NCI-H748 (cell line): Measurements from ENCODE around the gene CMTM7.
"Not testable (repeated sequence)": the region's sequence is repeated elsewhere in the genome, so short reads cannot be mapped to it uniquely, and the experiment has no call there.

Experiments used
- DNase-seq: peaks from one replicate; lab custom pipeline; 2025; ENCODE audit not compliant: unreplicated experiment; lab: John Stamatoyannopoulos, UW

The CMTM7 gene

DNA sequence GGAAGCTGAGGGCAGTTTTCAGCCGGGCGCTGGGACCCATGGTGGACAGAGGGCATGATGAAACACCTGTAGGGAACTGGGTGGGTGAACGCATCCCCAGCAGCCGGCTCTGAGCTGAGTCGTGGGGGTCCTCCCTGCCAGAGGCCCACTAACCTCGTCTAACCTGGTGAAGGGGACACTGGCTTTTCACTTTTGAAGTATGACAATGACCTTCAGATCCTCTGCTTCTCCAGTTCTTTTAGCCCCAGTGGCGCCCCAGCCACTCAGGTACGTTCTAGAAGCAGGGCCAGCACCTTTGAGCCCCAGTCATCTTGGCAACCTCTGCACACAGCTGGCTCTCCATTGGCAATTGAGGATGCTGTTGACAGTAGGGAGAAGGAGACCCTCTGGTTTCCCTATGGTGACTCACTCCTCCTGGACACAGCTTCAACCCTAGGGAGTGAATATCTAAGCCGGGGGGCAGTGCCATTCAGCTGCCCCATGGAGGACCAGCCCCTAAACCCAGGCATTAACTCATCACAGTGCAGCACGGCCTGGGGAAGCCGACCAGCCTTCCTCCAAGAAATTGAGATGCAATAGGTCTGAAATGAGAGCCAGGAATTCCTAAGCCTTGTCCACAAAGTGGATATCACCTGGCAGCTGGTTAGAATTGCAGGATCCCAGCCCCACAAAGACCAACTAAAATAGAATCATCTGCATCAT, 64.9 kb downstream of the CMTM7 start:
- DNase-seq = no peak

GRCh38 chr3:32457971-32458471, 66.4 kb downstream of the CMTM7 start:
- no peak for DNase-seq

DNA sequence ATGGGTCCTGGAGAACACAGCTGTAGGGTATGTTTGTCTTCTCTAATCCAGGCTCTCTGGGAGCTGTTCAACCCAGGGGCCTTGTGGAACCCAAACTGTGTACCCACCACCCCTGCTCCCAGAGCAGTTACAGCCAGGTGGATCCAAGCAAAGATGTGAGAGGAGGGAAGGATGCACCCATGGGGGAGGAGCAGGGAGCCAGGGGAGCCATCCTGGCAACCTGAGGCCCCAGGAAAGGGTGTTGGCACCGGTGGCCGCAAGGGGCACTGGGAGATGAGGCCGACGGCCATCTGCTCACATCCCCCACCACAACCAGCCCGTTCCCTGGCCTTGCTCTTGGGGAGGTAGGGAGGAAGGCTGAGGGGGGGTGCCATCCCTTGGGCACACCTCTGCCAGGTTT, 67.8 kb downstream of the CMTM7 start:
- no peak for DNase-seq

- peak; percentile 92 for DNase-seq
Observed at GRCh38 chr3:32460031-32460749, 68.5 kb downstream of the CMTM7 start.

DNA sequence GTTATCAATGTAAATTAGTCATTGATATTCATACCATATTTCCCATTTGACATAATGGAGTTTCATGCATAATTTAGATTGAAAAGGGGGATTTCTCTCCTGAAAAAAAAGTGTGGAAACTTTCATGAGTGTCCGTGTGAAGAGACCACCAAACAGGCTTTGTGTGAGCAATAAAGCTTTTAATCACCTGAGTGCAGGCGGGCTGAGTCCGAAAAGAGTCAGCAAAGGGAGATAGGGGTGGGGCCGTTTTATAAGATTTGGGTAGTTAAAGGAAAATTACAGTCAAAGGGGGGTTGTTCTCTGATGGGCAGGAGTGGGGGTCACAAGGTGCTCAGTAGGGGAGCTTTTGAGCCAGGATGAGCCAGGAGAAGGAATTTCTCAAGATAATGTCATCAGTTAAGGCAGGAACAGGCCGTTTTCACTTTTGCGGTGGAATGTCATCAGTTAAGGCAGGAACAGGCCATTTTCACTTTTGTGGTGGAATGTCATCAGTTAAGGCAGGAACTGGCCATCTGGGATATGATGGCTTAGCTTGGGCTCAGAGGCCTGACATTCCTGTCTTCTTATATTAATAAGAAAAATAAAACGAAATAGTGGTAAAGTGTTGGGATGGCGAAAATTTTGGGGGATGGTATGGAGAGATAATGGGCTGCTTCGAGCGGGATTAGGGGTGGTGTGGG, 69.3 kb downstream of the CMTM7 start:
- DNase-seq = not testable (repeated sequence)

GRCh38 chr3:32462191-32462986, 70.7 kb downstream of the CMTM7 start:
- not testable (repeated sequence) for DNase-seq

DNA sequence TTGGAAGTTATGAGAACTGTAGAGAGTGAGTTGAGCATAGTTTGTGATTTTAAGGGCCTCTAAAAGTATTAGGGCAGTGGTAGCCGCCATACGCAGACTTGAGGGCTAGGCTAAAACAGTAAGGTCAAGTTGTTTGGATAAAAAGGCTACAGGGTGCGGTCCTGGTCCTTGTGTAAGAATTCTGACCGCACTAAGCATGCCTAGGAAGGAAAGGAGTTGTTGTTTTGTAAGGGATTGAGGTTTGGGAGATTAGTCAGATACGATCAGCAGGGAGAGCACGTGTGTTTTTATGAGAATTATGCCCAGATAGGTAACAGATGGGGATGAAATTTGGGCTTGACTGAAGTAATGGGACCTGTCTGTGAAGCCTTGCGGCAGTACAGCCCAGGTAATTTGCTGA, 71.8 kb downstream of the CMTM7 start:
- not testable (repeated sequence) for DNase-seq

DNA sequence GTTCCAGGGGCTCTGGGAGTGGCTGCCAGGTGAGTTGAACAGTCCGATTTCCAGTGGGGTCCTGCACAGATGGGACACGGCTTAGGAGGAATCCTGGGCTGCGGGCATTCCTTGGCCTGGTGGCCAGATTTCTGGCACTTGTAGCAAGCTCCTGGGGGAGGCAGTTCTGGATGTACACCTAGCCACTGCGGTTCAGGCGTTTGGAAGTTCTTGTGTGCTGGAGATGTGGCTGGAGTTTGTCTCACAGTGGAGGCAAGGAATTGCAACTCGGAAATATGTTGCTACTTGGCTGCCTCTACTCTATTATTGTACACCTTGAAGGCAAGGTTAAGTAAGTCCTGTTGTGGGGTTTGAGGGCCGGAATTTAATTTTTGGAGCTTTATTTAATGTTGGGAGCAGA, 73.1 kb downstream of the CMTM7 start:
- not testable (repeated sequence) for DNase-seq

DNA sequence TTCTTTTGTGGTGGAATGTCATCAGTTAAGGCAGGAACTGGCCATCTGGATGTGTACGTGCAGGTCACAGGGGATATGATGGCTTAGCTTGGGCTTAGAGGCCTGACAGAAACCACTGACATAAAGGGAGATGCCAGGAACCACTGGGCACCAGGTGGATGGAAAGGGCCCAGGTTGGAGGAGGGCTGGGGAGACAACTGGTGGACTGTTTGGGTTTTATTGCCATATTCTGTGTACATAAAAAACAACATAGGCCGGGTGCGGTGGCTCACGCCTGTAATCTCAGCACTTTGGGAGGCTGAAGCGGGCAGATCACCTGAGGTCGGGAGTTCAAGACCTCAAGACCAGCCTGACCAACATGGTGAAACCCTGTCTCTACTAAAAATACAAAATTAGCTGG, 75.2 kb downstream of the CMTM7 start:
- DNase-seq = not testable (repeated sequence)

DNA sequence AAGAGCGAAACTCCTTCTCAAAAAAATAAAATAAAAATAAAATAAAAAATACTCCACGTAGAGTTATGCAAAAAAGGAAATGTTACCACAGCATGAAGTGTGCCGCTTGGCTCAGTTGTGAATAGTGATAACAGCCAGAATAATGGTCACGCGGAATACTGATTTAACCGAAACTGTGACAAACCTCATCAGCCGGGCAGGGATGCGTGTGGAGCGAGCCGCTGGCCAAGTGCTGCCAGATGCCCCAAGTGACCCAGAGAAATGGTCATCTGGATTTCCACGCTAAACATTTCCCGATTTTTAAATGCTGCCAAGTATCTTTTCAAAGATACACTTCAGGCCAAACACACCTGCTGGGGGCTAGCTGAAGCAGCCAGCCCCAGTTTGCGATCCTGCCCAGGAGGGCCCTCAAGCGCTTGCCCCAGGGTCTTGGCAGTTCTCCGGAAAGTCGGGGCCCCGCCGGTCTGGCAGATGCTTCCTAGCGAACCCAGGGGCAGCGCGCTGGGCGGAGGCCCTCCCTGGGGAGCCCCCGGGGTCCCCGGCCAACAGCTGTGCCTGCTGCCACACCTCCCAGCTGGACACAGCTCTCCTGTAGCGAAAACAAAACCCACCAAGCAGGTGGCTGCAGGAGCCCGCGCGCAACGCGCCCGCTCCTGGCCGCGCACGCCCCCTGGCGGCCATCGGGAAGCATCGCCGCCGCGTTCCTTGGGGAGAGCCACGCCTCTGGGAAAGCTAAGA, 75.8 kb downstream of the CMTM7 start:
- DNase-seq = peak; percentile 79

- DNase-seq = no peak
Observed at GRCh38 chr3:32469151-32469874, 77.7 kb downstream of the CMTM7 start.

GRCh38 chr3:32470362-32470761, 78.7 kb downstream of the CMTM7 start:
- DNase-seq = no peak

DNA sequence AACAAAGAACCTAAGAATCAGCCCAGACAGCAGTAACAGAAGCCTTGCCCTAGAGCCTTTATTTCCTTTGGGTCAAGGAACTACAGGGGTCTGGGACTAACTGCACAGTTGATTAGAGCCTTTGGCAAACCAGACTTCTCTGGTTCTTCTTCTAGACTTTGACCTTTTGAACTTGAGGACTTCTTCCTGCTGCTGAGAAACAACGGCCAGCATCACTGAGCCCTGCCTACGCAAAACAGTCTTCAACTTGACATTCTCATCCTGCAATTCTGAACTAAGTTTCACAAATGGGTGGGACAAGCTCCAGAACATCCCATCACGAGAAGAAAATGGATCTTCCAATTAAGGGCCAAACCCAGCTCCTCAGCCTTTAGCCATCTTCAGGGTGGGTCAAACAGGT, 79.6 kb downstream of the CMTM7 start:
- no peak for DNase-seq

GRCh38 chr3:32472151-32472550, 80.5 kb downstream of the CMTM7 start:
- DNase-seq = not testable (repeated sequence)

DNA sequence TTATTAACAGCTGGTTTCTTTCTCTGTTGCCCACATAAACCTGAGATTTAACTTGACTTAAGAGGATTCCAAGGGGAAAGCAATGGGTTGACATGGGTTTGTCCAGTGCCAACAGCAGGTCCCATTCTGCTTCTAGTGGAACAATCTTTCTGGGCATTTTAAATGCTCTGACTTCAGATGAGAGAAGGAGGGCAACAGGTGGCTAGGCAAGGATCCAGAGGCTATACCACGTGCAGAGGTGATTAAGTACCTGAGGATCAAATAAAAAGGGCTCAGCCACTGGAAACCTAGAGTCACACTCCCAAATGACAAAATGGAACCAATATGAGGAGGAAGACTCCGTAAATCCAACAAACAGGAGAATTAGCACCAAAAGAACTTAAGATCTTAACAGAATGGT, 82.5 kb downstream of the CMTM7 start:
- no peak for DNase-seq

GRCh38 chr3:32480604-32481003, 89.0 kb downstream of the CMTM7 start:
- no peak for DNase-seq

DNA sequence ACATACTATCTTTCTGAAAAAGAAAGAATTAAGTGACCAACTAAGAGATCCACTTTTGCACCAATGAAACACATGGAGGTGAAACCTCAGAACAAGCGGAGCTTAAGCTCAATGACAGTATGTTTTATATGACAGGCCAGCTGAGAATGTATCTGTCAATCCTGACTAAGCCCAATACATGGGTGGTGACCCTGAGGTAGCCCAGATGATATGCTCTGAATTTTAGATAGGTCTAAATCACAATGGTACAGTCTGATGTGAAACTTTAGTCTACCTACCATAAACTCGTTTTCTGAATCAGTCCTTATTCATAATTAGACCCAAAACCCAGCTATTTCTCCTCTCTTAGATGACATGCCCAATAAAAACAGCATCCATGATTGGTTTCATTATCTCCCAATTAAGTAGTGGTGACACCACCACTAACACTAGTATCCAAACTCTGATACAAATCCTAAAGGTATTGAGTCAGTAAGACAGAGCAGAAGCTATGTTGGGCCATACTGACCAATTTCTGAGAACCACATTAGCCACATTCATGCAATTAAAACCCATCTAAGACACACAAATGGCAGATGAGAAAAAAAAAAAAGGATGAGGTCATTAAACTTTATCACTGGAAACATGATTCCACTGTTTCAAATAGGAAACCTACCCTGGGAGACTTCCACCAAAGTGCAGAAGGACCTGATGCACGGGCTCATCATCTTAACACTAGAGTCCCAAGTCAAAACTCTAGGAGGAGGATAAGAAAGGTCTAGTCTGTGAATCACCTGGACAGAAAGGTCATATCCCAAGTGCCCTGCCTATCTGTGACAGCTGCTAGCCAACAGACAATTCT, 90.4 kb downstream of the CMTM7 start:
- DNase-seq = no peak

- DNase-seq = no peak
Observed at GRCh38 chr3:32482693-32483092, 91.0 kb downstream of the CMTM7 start.

DNA sequence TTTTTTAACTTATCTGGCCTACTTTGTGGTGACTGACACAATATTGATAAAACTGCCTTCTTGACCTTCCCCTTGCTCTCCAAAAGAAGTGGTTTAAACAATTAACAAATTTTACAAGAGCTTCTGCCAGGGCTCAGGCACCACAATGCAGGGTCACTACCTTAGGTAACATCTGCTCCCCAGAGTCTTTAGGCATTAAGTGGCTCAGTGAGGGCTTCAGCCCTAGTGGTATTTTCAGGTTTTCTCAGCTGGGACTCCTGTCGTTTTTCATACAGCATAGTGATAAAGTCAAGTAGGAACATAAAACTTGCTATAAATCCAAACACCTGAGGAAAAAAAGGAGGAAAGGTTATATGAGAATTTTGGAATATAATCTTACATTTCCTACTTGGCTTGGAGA, 92.1 kb downstream of the CMTM7 start:
- DNase-seq = no peak
